Measurements from ENCODE around the gene LRP1B. TPM values are rescaled to one million over a fixed set of nuclear protein-coding genes. Genes with fewer than 3 reads are reported as not detected.

LRP1B gene
- total and polyA plus RNA-seq, 7 experiments from 2014 or later: 0.10 TPM; not detected in 6

DNA sequence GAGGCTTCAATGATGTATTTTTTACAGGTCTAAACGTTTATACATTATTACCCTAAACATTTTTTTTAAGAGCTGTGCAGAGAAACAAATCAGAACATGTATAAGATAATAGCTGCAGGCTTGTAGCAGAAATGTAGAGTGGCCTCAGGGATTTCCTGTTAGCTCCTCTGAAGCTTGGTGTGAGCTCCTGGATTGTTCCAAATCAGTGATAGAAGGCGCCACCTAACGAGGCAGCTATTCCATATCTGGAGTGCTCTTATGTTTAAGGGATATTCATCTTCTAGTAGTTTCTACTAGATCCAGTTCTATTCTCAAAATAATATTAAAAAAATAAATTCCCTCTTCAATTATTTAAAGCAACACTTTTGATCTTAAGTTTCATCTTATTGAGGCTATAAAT, 93.1 kb downstream of the LRP1B start:
- no peak overlapping the region for H3K4me3 ChIP-seq (ENCODE audit: low read length)
- no peaks in the 10 kb centered on the region for H3K9me3 ChIP-seq (ENCODE audit: control insufficient read depth in 2 of 3, low read length in 3 of 3)
- peaks cover 0 to 16% (median 3%) of the 10 kb centered on the region in 11 donors for H3K9me3 Mint-ChIP-seq
- no peaks in the 10 kb centered on the region for H3K4me1 Mint-ChIP-seq
- no peak overlapping the region for H3K27ac Mint-ChIP-seq
- H3K27me3 ChIP-seq (ENCODE audit: control insufficient read depth in 2 of 2, insufficient read depth in 2 of 2, low read length in 2 of 2): no peaks in the 10 kb centered on the region
- no peaks in the 10 kb centered on the region for H3K36me3 ChIP-seq (ENCODE audit: control insufficient read depth in 2 of 3, insufficient read depth in 3 of 3, low read length in 3 of 3)
- H3K27me3 Mint-ChIP-seq: no peaks in the 10 kb centered on the region
- H3K36me3 Mint-ChIP-seq: no peaks in the 10 kb centered on the region
- CTCF ChIA-PET: no interaction called here
- DNase-seq (no peak), ATAC-seq (no peak)
- H3K4me1 ChIP-seq (ENCODE audit: control insufficient read depth in 2 of 2, insufficient read depth in 2 of 2, low read length in 2 of 2): no peaks in the 10 kb centered on the region
- POLR2A ChIA-PET: no interaction called here
- no peak overlapping the region for H3K27ac ChIP-seq (ENCODE audit: low read depth, low read length)
- intact Hi-C loops (cut with micrococcal nuclease): no loop called here
- no peak overlapping the region for H3K4me3 Mint-ChIP-seq

DNA sequence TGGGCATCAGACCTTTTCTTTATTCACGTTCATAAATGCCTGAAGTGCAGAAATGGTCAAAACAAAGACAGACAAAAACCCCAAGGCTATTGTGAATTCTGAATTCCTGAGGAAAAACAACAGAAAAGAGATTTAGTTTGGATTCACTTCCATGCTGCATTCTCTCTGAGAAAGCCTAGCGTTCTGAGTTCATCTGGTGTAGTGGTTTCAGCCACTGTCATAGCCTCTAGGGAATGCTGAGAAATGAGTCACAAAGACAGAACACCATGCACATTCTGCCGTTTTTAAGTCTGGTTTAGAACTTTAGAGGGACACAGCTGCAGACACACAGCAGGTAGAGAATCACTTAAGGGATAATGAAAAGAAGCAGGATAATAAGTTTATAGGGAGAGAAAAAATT, 93.8 kb downstream of the LRP1B start:
- Mint-ChIP-seq H3K9me3 (peaks cover 0 to 23% (median 4%) of the 10 kb centered on the region in 11 donors), H3K27ac (no peak overlapping the region), H3K4me1 (no peaks in the 10 kb centered on the region), H3K27me3 (no peaks in the 10 kb centered on the region), H3K36me3 (no peaks in the 10 kb centered on the region), H3K4me3 (no peak overlapping the region)
- Histone ChIP-seq H3K4me1 (ENCODE audit: control insufficient read depth in 2 of 2, insufficient read depth in 2 of 2, low read length in 2 of 2) (no peaks in the 10 kb centered on the region), H3K9me3 (ENCODE audit: control insufficient read depth in 2 of 3, low read length in 3 of 3) (no peaks in the 10 kb centered on the region), H3K4me3 (ENCODE audit: low read length) (no peak overlapping the region), H3K36me3 (ENCODE audit: control insufficient read depth in 2 of 3, insufficient read depth in 3 of 3, low read length in 3 of 3) (no peaks in the 10 kb centered on the region), H3K27ac (ENCODE audit: low read depth, low read length) (no peak overlapping the region), H3K27me3 (ENCODE audit: control insufficient read depth in 2 of 2, insufficient read depth in 2 of 2, low read length in 2 of 2) (no peaks in the 10 kb centered on the region)
- ATAC-seq: no peak
- POLR2A ChIA-PET: no interaction called here
- CTCF ChIA-PET: no interaction called here
- intact Hi-C loops (cut with micrococcal nuclease): no loop called here
- DNase-seq: no peak

DNA sequence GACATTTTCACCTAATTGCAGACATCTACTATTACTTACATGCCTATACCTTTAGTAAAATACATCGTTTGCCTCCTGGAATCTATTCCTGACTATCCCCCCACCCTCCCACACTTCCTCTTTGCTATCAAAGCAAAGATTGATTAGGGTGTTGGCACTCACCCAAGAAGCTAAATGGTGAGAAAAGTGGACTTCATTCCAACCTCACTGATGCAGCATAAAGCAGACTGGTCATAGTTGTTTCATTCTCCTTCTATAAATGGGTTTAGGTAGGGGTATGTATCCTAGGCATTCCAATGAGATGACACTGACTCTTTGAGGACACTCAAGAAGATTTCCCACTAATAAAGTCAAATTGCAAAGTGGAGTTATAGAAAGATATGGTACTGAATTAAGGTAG, 97.4 kb downstream of the LRP1B start:
- CTCF ChIA-PET: no interaction called here
- ATAC-seq: no peak
- H3K4me1 Mint-ChIP-seq: no peaks in the 10 kb centered on the region

DNA sequence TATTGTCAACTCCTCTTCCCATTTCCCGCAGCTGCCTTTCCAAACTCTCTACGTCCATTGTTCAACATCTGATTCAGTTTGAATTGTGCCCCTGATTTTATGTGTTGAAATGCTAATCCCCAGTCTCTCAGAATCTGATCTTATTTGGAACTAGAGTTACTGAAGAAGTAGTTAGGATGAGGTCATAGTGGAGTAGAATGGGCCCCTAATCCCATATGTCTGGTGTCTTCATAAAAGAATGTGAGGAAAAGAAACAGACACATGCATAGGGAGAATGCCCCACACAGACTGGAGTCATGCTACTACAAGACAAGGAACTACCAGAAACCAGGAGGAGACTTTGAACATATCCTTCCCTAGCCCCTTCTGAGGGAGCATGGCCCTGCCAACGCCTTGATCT, 99.2 kb downstream of the LRP1B start:
- no peaks in the 10 kb centered on the region for H3K4me1 Mint-ChIP-seq
- POLR2A ChIA-PET: no interaction called here

More for the DNA sequence above, 97.4 kb downstream of the LRP1B start:
- no peaks in the 10 kb centered on the region for H3K4me1 ChIP-seq (ENCODE audit: control insufficient read depth in 2 of 2, insufficient read depth in 2 of 2, low read length in 2 of 2)
- peaks cover 0 to 32% (median 6%) of the 10 kb centered on the region in 11 donors for H3K9me3 Mint-ChIP-seq
- H3K36me3 Mint-ChIP-seq: no peaks in the 10 kb centered on the region
- no peaks in the 10 kb centered on the region for H3K27me3 ChIP-seq (ENCODE audit: control insufficient read depth in 2 of 2, insufficient read depth in 2 of 2, low read length in 2 of 2)
- no peak overlapping the region for H3K4me3 ChIP-seq (ENCODE audit: low read length)
- H3K36me3 ChIP-seq (ENCODE audit: control insufficient read depth in 2 of 3, insufficient read depth in 3 of 3, low read length in 3 of 3): no peaks in the 10 kb centered on the region
- intact Hi-C loops (cut with micrococcal nuclease): no loop called here
- no peaks in the 10 kb centered on the region for H3K27me3 Mint-ChIP-seq
- no peak overlapping the region for H3K4me3 Mint-ChIP-seq
- H3K27ac Mint-ChIP-seq: no peak overlapping the region
- H3K9me3 ChIP-seq (ENCODE audit: control insufficient read depth in 2 of 3, low read length in 3 of 3): no peaks in the 10 kb centered on the region
- no peak for DNase-seq
- no peak overlapping the region for H3K27ac ChIP-seq (ENCODE audit: low read depth, low read length)
- POLR2A ChIA-PET: no interaction called here

DNA sequence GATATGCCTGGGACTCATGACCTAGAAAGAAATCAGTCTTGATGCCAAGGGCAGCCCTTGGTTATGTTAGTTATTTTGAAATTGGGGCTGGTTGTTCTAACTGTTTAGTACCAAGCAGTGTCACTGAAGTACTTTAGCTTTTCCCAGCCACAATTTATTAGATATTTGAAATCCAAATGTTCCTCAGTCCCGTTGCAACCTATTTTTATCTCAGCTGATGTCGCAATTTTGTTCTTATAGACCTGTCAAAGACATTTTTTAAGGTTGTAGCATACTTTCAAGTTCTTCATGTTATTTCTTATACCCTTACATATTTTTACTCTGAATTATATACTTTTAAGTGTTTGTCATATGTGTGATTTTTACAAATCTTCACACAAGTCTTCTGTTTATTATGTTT, 100.1 kb downstream of the LRP1B start:
- intact Hi-C loops (cut with micrococcal nuclease): no loop called here

More for the DNA sequence above, 99.2 kb downstream of the LRP1B start:
- H3K9me3 ChIP-seq (ENCODE audit: control insufficient read depth in 2 of 3, low read length in 3 of 3): no peaks in the 10 kb centered on the region
- CTCF ChIA-PET: no interaction called here
- H3K4me3 ChIP-seq (ENCODE audit: low read length): no peak overlapping the region
- H3K27me3 Mint-ChIP-seq: no peaks in the 10 kb centered on the region
- no peak overlapping the region for H3K27ac Mint-ChIP-seq
- H3K27me3 ChIP-seq (ENCODE audit: control insufficient read depth in 2 of 2, insufficient read depth in 2 of 2, low read length in 2 of 2): no peaks in the 10 kb centered on the region
- intact Hi-C loops (cut with micrococcal nuclease): no loop called here
- no peak overlapping the region for H3K4me3 Mint-ChIP-seq
- H3K9me3 Mint-ChIP-seq: peaks cover 0 to 32% (median 6%) of the 10 kb centered on the region in 11 donors
- no peak overlapping the region for H3K27ac ChIP-seq (ENCODE audit: low read depth, low read length)
- H3K4me1 ChIP-seq (ENCODE audit: control insufficient read depth in 2 of 2, insufficient read depth in 2 of 2, low read length in 2 of 2): no peaks in the 10 kb centered on the region
- H3K36me3 ChIP-seq (ENCODE audit: control insufficient read depth in 2 of 3, insufficient read depth in 3 of 3, low read length in 3 of 3): no peaks in the 10 kb centered on the region
- ATAC-seq (no peak), DNase-seq (no peak)
- H3K36me3 Mint-ChIP-seq: no peaks in the 10 kb centered on the region

DNA sequence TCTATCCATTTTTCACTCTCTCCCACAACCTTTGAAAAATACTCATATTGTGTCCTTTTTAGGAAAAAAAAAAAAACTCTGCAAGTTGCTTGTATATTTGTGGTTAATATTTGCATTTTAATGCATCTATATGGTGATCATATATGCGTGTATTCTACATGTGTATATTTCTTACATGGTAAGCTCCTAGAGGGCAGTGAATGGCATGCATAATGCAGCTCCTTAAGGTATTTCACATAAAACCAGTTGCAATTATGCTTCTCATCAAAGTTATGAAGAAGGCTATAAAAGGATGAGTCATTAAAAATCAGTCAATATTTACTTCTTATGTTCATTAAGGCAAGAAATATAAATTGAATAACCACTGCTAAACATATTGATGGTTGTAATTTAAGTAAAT, 100.8 kb downstream of the LRP1B start:
- Mint-ChIP-seq H3K4me3 (no peak overlapping the region), H3K9me3 (peaks cover 0 to 32% (median 5%) of the 10 kb centered on the region in 11 donors), H3K27ac (no peak overlapping the region), H3K27me3 (no peaks in the 10 kb centered on the region), H3K36me3 (no peaks in the 10 kb centered on the region), H3K4me1 (no peaks in the 10 kb centered on the region)
- no peak overlapping the region for H3K4me3 ChIP-seq (ENCODE audit: low read length)
- intact Hi-C loops (cut with micrococcal nuclease): no loop called here
- CTCF ChIA-PET: no interaction called here
- H3K27ac ChIP-seq (ENCODE audit: low read depth, low read length): no peak overlapping the region
- no peak for DNase-seq
- H3K9me3 ChIP-seq (ENCODE audit: control insufficient read depth in 2 of 3, low read length in 3 of 3): no peaks in the 10 kb centered on the region
- ATAC-seq: no peak
- H3K27me3 ChIP-seq (ENCODE audit: control insufficient read depth in 2 of 2, insufficient read depth in 2 of 2, low read length in 2 of 2): no peaks in the 10 kb centered on the region
- POLR2A ChIA-PET: no interaction called here
- no peaks in the 10 kb centered on the region for H3K4me1 ChIP-seq (ENCODE audit: control insufficient read depth in 2 of 2, insufficient read depth in 2 of 2, low read length in 2 of 2)
- no peaks in the 10 kb centered on the region for H3K36me3 ChIP-seq (ENCODE audit: control insufficient read depth in 2 of 3, insufficient read depth in 3 of 3, low read length in 3 of 3)

More for the DNA sequence above, 100.1 kb downstream of the LRP1B start:
- ChIA-PET CTCF (no interaction called here), POLR2A (no interaction called here)
- Histone ChIP-seq H3K4me1 (ENCODE audit: control insufficient read depth in 2 of 2, insufficient read depth in 2 of 2, low read length in 2 of 2) (no peaks in the 10 kb centered on the region), H3K27ac (ENCODE audit: low read depth, low read length) (no peak overlapping the region), H3K36me3 (ENCODE audit: control insufficient read depth in 2 of 3, insufficient read depth in 3 of 3, low read length in 3 of 3) (no peaks in the 10 kb centered on the region), H3K4me3 (ENCODE audit: low read length) (no peak overlapping the region), H3K9me3 (ENCODE audit: control insufficient read depth in 2 of 3, low read length in 3 of 3) (no peaks in the 10 kb centered on the region), H3K27me3 (ENCODE audit: control insufficient read depth in 2 of 2, insufficient read depth in 2 of 2, low read length in 2 of 2) (no peaks in the 10 kb centered on the region)
- Mint-ChIP-seq H3K9me3 (peaks cover 0 to 32% (median 5%) of the 10 kb centered on the region in 11 donors), H3K4me1 (no peaks in the 10 kb centered on the region), H3K4me3 (no peak overlapping the region), H3K27me3 (no peaks in the 10 kb centered on the region), H3K36me3 (no peaks in the 10 kb centered on the region), H3K27ac (no peak overlapping the region)
- ATAC-seq (no peak), DNase-seq (no peak)

DNA sequence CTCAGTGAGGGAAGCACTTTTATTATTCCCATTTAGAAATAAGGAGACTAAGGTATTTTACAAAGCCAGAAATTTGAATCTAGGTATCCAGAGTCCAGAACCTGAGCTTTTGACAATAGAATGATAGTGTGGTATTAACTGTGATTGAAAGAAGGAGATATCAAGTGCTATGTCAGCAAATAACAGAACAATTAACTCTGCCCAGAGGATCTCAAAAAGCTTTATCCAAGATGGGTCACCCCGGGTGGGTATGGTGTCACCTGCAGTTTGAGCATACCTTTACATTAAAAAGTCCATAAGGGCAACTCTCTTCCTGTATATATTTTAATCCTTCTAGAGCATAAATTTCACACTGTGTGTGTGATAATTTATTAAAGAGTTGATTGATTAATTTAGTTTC, 105.4 kb downstream of the LRP1B start:
- Mint-ChIP-seq H3K27me3 (no peaks in the 10 kb centered on the region), H3K4me1 (no peaks in the 10 kb centered on the region), H3K9me3 (peaks cover 0 to 10% (median 4%) of the 10 kb centered on the region in 11 donors), H3K27ac (no peak overlapping the region), H3K36me3 (no peaks in the 10 kb centered on the region), H3K4me3 (no peak overlapping the region)
- CTCF ChIA-PET: no interaction called here
- POLR2A ChIA-PET: no interaction called here
- H3K9me3 ChIP-seq (ENCODE audit: control insufficient read depth in 2 of 3, low read length in 3 of 3): no peaks in the 10 kb centered on the region
- H3K4me1 ChIP-seq (ENCODE audit: control insufficient read depth in 2 of 2, insufficient read depth in 2 of 2, low read length in 2 of 2): no peaks in the 10 kb centered on the region
- DNase-seq: no peak
- ATAC-seq: no peak
- intact Hi-C loops (cut with micrococcal nuclease): no loop called here
- H3K27ac ChIP-seq (ENCODE audit: low read depth, low read length): no peak overlapping the region
- H3K36me3 ChIP-seq (ENCODE audit: control insufficient read depth in 2 of 3, insufficient read depth in 3 of 3, low read length in 3 of 3): no peaks in the 10 kb centered on the region
- no peak overlapping the region for H3K4me3 ChIP-seq (ENCODE audit: low read length)
- H3K27me3 ChIP-seq (ENCODE audit: control insufficient read depth in 2 of 2, insufficient read depth in 2 of 2, low read length in 2 of 2): no peaks in the 10 kb centered on the region

Data from naive thymus-derived CD4-positive, alpha-beta T cell (primary cell).